ENCODE results near the gene OSBPL5. TPM values are rescaled to one million over a fixed set of nuclear protein-coding genes. Genes with fewer than 3 reads are reported as not detected.

The OSBPL5 gene
- total and polyA plus RNA-seq, 2 of the 4 experiments (the other 2 are of a cell fraction): 14.9 to 22.3 TPM

GRCh38 chr11:3152471-3153110, 12.5 kb downstream of the OSBPL5 start (continued):
- TF ChIP-seq ELK1 (IDR thresholded peaks at IDR 0.05; ENCODE audit: borderline replicate concordance, low read depth, low read length) (no peak), BHLHE40 (IDR thresholded peaks at IDR 0.05; ENCODE audit: low read depth, low read length) (no peak), RFX5 (IDR thresholded peaks at IDR 0.05; ENCODE audit: low read depth, low read length) (no peak), MAFK (IDR thresholded peaks at IDR 0.05; ENCODE audit: low read depth, low read length) (no peak), POLR2A (IDR thresholded peaks at IDR 0.05; ENCODE audit: low read depth, low read length) (no peak)

GRCh38 chr11:3150726-3151125, 14.4 kb downstream of the OSBPL5 start:
- Histone ChIP-seq H4K20me1 (ENCODE audit: insufficient read depth, low read length) (peaks cover 55% of the 10 kb centered on the region), H3K27ac (ENCODE audit: insufficient read depth, low read length) (no peak overlapping the region), H3K4me1 (ENCODE audit: control insufficient read depth, insufficient read depth, low read length) (peaks cover 37% of the 10 kb centered on the region), H3K9me1 (ENCODE audit: insufficient read depth, low read length) (peaks cover 22% of the 10 kb centered on the region), H2AK5ac (ENCODE audit: low read depth, low read length) (no peak overlapping the region), H3K4ac (ENCODE audit: low read depth, low read length) (no peak overlapping the region), H4K91ac (ENCODE audit: insufficient read depth, low read depth, low read length) (no peak overlapping the region), H3K56ac (ENCODE audit: extremely low read depth, insufficient read depth, low read length) (no peak overlapping the region), H3K9me3 (ENCODE audit: control insufficient read depth, insufficient read depth, low read length) (no peaks in the 10 kb centered on the region), H3K9ac (ENCODE audit: low read depth, low read length) (no peak overlapping the region), H2AFZ (replicated peaks; ENCODE audit: low read length, poor library complexity) (no peak overlapping the region), H3K27me3 (ENCODE audit: control insufficient read depth, insufficient read depth, low read length) (no peaks in the 10 kb centered on the region), H2BK120ac (ENCODE audit: low read depth, low read length) (no peak overlapping the region), H2AK9ac (replicated peaks; ENCODE audit: low read depth, low read length, poor library complexity) (peak overlapping the region; percentile 44), H2BK5ac (ENCODE audit: low read depth, low read length, poor library complexity, severe bottlenecking) (no peak overlapping the region), H4K5ac (ENCODE audit: low read depth, low read length) (no peak overlapping the region), H3K18ac (ENCODE audit: low read depth, low read length) (no peak overlapping the region), H3K23ac (ENCODE audit: low read depth, low read length) (no peak overlapping the region), H3K14ac (replicated peaks; ENCODE audit: low read depth, low read length) (no peak overlapping the region), H4K8ac (ENCODE audit: low read depth in 2 of 2, low read length in 2 of 2) (no peak overlapping the region), H3K79me1 (ENCODE audit: low read depth in 1 of 2, low read length in 2 of 2) (peaks cover 51 to 94% of the 10 kb centered on the region in 2 experiments), H3K4me3 (ENCODE audit: insufficient read depth, low read depth, low read length) (no peak overlapping the region), H2BK20ac (ENCODE audit: low read depth, low read length) (no peak overlapping the region), H3K36me3 (ENCODE audit: control insufficient read depth, insufficient read depth, low read length) (peaks cover 5% of the 10 kb centered on the region), H3K4me2 (ENCODE audit: low read depth, low read length) (no peak overlapping the region), H2BK15ac (ENCODE audit: low read depth, low read length) (no peak overlapping the region)
- CTCF ChIA-PET: no interaction called here
- in situ Hi-C loops (cut with MboI; ENCODE audit: low sequenced_read_pairs) (no loop called here), intact Hi-C loops (cut with micrococcal nuclease) (no loop called here), dilution Hi-C loops (cut with HindIII; ENCODE audit: low sequenced_read_pairs, unreplicated experiment) (no loop called here)
- 73% methylated on average over 5 of the region's 14 CpGs; no CpG with 5 or more reads in 1 of the 2 experiments for WGBS, 2 experiments (ENCODE audit: extremely low coverage in 2 of 2, insufficient read length in 1 of 2)
- no peak for ATAC-seq (ENCODE audit: low read depth)
- POLR2A ChIA-PET (ENCODE audit: unreplicated experiment): no interaction called here
- BruUV-seq (replicated peaks): no TSS peak
- no peak for TF ChIP-seq ELK1 (IDR thresholded peaks at IDR 0.05; ENCODE audit: borderline replicate concordance, low read depth, low read length)
- no peak for TF ChIP-seq USF2 (IDR thresholded peaks at IDR 0.05; ENCODE audit: low read depth, low read length)
- no peak for TF ChIP-seq CHD1 (IDR thresholded peaks at IDR 0.05; ENCODE audit: low read depth, low read length)
- no peak for TF ChIP-seq MXI1 (IDR thresholded peaks at IDR 0.05; ENCODE audit: borderline replicate concordance, low read depth, low read length)
- TF ChIP-seq RFX5 (IDR thresholded peaks at IDR 0.05; ENCODE audit: low read depth, low read length): no peak
- TF ChIP-seq MAZ (IDR thresholded peaks at IDR 0.05; ENCODE audit: borderline replicate concordance, low read depth, low read length): no peak
- no peak for TF ChIP-seq SMC3 (IDR thresholded peaks at IDR 0.05; ENCODE audit: low read depth, low read length)
- no peak for TF ChIP-seq NFE2L2 (IDR thresholded peaks at IDR 0.05; ENCODE audit: low read depth, low read length)
- TF ChIP-seq FOS (IDR thresholded peaks at IDR 0.05; ENCODE audit: low read depth, low read length): no peak
- no peak for TF ChIP-seq BHLHE40 (IDR thresholded peaks at IDR 0.05; ENCODE audit: low read depth, low read length)
- DNase-seq: no peak

All from IMR-90 (cell line).